Activated naive CD4-positive, alpha-beta T cell treated with anti-CD3 and anti-CD28 coated beads, Interleukin-2, amount 10 ng/mL, durations not matched to agents 7 days and 5 days (primary cell): Measurements from ENCODE around the gene STK39.

Experiments
- CTCF ChIA-PET: fragments of 350-600 bp; sonication (Branson Sonifier 250); formaldehyde crosslinking; loops from one replicate; lab custom pipeline; 2021; ENCODE audit warnings: antibody characterized with exemption; lab: Charles Lee
- DNase-seq: peaks from one replicate; pipeline ENCODE4 v3.0.0-alpha.2; 2020
- H3K27ac Mint-ChIP-seq: one replicate; pipeline ENCODE4 v1.8.0; 2021; ENCODE audit warnings: mild to moderate bottlenecking, moderate library complexity, mixed read lengths
- H3K27me3 Mint-ChIP-seq: one replicate; pipeline ENCODE4 v1.8.0; 2021; ENCODE audit warnings: mild to moderate bottlenecking, mixed read lengths
- H3K36me3 Mint-ChIP-seq: one replicate; pipeline ENCODE4 v1.8.0; 2021; ENCODE audit warnings: mixed read lengths
- H3K4me1 Mint-ChIP-seq: one replicate; pipeline ENCODE4 v1.8.0; 2021; ENCODE audit warnings: mixed read lengths
- H3K4me3 Mint-ChIP-seq: one replicate; pipeline ENCODE4 v1.8.0; 2021; ENCODE audit warnings: mild to moderate bottlenecking, moderate library complexity, mixed read lengths
- H3K9me3 Mint-ChIP-seq: one replicate; pipeline ENCODE4 v1.8.0; 2021; ENCODE audit warnings: mixed read lengths

Gene STK39

GRCh38 chr2:168254158-168254935 is 7.0 kb upstream of the STK39 start:
- peaks cover 3% of the 10 kb centered on the region for H3K4me1 Mint-ChIP-seq
- H3K27ac Mint-ChIP-seq, result no peak overlapping the region
- CTCF ChIA-PET, result no interaction called here

GRCh38 chr2:168253379-168253778 is 6.0 kb upstream of the STK39 start:
- peaks cover 2% of the 10 kb centered on the region for H3K9me3 Mint-ChIP-seq
- no peaks in the 10 kb centered on the region for H3K36me3 Mint-ChIP-seq
- no peak overlapping the region for H3K4me3 Mint-ChIP-seq
- no peak overlapping the region for H3K27ac Mint-ChIP-seq
- no peaks in the 10 kb centered on the region for H3K27me3 Mint-ChIP-seq
- CTCF ChIA-PET, result no interaction called here
- peaks cover 7% of the 10 kb centered on the region for H3K4me1 Mint-ChIP-seq
- no peak for DNase-seq

More at GRCh38 chr2:168254158-168254935, 7.0 kb upstream of the STK39 start:
- no peak for DNase-seq
- Mint-ChIP-seq H3K27me3 (no peaks in the 10 kb centered on the region), H3K9me3 (peaks cover 11% of the 10 kb centered on the region), H3K36me3 (peaks cover under 1% of the 10 kb centered on the region), H3K4me3 (no peak overlapping the region)

- Mint-ChIP-seq H3K9me3 (no peaks in the 10 kb centered on the region), H3K4me3 (no peak overlapping the region), H3K27ac (no peak overlapping the region), H3K36me3 (no peaks in the 10 kb centered on the region), H3K4me1 (peaks cover 11% of the 10 kb centered on the region), H3K27me3 (no peaks in the 10 kb centered on the region)
- no peak for DNase-seq
- CTCF ChIA-PET, result interaction anchor here (1.0 kb wide), 1 partner anchor 17 kb away, joined by 3 read pairs; no protein-coding TSS in a partner anchor
Measured at GRCh38 chr2:168252976-168253375, 5.6 kb upstream of the STK39 start.

GRCh38 chr2:168246483-168247340 is 683 bp downstream of the STK39 start:
- H3K4me3 Mint-ChIP-seq, result peak overlapping the region; percentile 92
- peak overlapping the region; percentile 96 for H3K27ac Mint-ChIP-seq
- H3K4me1 Mint-ChIP-seq, result peaks cover 45% of the 10 kb centered on the region
- CTCF ChIA-PET, result interaction anchor here (1.9 kb wide), 1 partner anchor 51 kb away, joined by 7 read pairs; no protein-coding TSS in a partner anchor
- H3K9me3 Mint-ChIP-seq, result no peaks in the 10 kb centered on the region
- DNase-seq, result peak; percentile 89
- H3K36me3 Mint-ChIP-seq, result peaks cover 4% of the 10 kb centered on the region
- no peaks in the 10 kb centered on the region for H3K27me3 Mint-ChIP-seq

GRCh38 chr2:168246072-168246482 is 1.3 kb downstream of the STK39 start:
- Mint-ChIP-seq H3K4me1 (peaks cover 45% of the 10 kb centered on the region), H3K4me3 (peak overlapping the region; percentile 92), H3K27ac (peak overlapping the region; percentile 96), H3K9me3 (no peaks in the 10 kb centered on the region), H3K27me3 (no peaks in the 10 kb centered on the region), H3K36me3 (peaks cover 4% of the 10 kb centered on the region)
- no peak for DNase-seq
- CTCF ChIA-PET, result interaction anchor here (1.9 kb wide), 1 partner anchor 51 kb away, joined by 7 read pairs; no protein-coding TSS in a partner anchor

- H3K4me1 Mint-ChIP-seq, result peaks cover 45% of the 10 kb centered on the region
- no peaks in the 10 kb centered on the region for H3K9me3 Mint-ChIP-seq
Measured at GRCh38 chr2:168245074-168245825, 2.1 kb downstream of the STK39 start.

GRCh38 chr2:168244318-168244717 is 3.1 kb downstream of the STK39 start:
- no peaks in the 10 kb centered on the region for H3K27me3 Mint-ChIP-seq
- peak overlapping the region; percentile 70 for H3K4me3 Mint-ChIP-seq
- no peaks in the 10 kb centered on the region for H3K9me3 Mint-ChIP-seq
- peak overlapping the region; percentile 82 for H3K27ac Mint-ChIP-seq
- H3K4me1 Mint-ChIP-seq, result peaks cover 46% of the 10 kb centered on the region
- DNase-seq, result peak; percentile 60
- peaks cover 4% of the 10 kb centered on the region for H3K36me3 Mint-ChIP-seq
- CTCF ChIA-PET, result interaction anchor here (1.9 kb wide), 1 partner anchor 49 kb away, joined by 7 read pairs; no protein-coding TSS in a partner anchor

More at GRCh38 chr2:168245074-168245825, 2.1 kb downstream of the STK39 start:
- CTCF ChIA-PET, result interaction anchor here (0.9 to 1.9 kb wide), 2 partner anchors 50 to 126 kb away, joined by 3 to 7 read pairs; no protein-coding TSS in a partner anchor
- Mint-ChIP-seq H3K27me3 (no peaks in the 10 kb centered on the region), H3K4me3 (peak overlapping the region; percentile 70), H3K36me3 (peaks cover 4% of the 10 kb centered on the region), H3K27ac (peak overlapping the region; percentile 84)
- no peak for DNase-seq

GRCh38 chr2:168243061-168243460 is 4.3 kb downstream of the STK39 start:
- CTCF ChIA-PET, result interaction anchor here (0.7 kb wide), 1 partner anchor 11 kb away, joined by 3 read pairs; no protein-coding TSS in a partner anchor
- Mint-ChIP-seq H3K27me3 (no peaks in the 10 kb centered on the region), H3K9me3 (no peaks in the 10 kb centered on the region), H3K36me3 (peaks cover 6% of the 10 kb centered on the region), H3K4me3 (no peak overlapping the region), H3K27ac (no peak overlapping the region), H3K4me1 (peaks cover 45% of the 10 kb centered on the region)
- DNase-seq, result no peak

- Mint-ChIP-seq H3K36me3 (peaks cover 17% of the 10 kb centered on the region), H3K27ac (no peak overlapping the region), H3K27me3 (no peaks in the 10 kb centered on the region), H3K4me3 (no peak overlapping the region), H3K4me1 (peaks cover 45% of the 10 kb centered on the region), H3K9me3 (peaks cover 4% of the 10 kb centered on the region)
- no peak for DNase-seq
- CTCF ChIA-PET, result no interaction called here
Measured at GRCh38 chr2:168241746-168242145, 5.6 kb downstream of the STK39 start.

GRCh38 chr2:168241208-168241607 is 6.2 kb downstream of the STK39 start:
- H3K4me1 Mint-ChIP-seq, result peaks cover 43% of the 10 kb centered on the region
- DNase-seq, result no peak
- CTCF ChIA-PET, result no interaction called here
- no peaks in the 10 kb centered on the region for H3K27me3 Mint-ChIP-seq
- peaks cover 17% of the 10 kb centered on the region for H3K36me3 Mint-ChIP-seq
- peaks cover 4% of the 10 kb centered on the region for H3K9me3 Mint-ChIP-seq
- no peak overlapping the region for H3K27ac Mint-ChIP-seq
- H3K4me3 Mint-ChIP-seq, result no peak overlapping the region

GRCh38 chr2:168239281-168239680 is 8.1 kb downstream of the STK39 start:
- H3K36me3 Mint-ChIP-seq, result peaks cover 19% of the 10 kb centered on the region
- H3K27ac Mint-ChIP-seq, result no peak overlapping the region
- no peak overlapping the region for H3K4me3 Mint-ChIP-seq
- CTCF ChIA-PET, result no interaction called here
- H3K27me3 Mint-ChIP-seq, result no peaks in the 10 kb centered on the region
- H3K4me1 Mint-ChIP-seq, result peaks cover 36% of the 10 kb centered on the region
- peaks cover 4% of the 10 kb centered on the region for H3K9me3 Mint-ChIP-seq
- no peak for DNase-seq

GRCh38 chr2:168237741-168238140 is 9.7 kb downstream of the STK39 start:
- H3K9me3 Mint-ChIP-seq, result peaks cover 4% of the 10 kb centered on the region
- no peak for DNase-seq
- H3K4me1 Mint-ChIP-seq, result peaks cover 27% of the 10 kb centered on the region
- H3K4me3 Mint-ChIP-seq, result no peak overlapping the region
- H3K36me3 Mint-ChIP-seq, result peaks cover 15% of the 10 kb centered on the region
- CTCF ChIA-PET, result no interaction called here
- no peaks in the 10 kb centered on the region for H3K27me3 Mint-ChIP-seq
- no peak overlapping the region for H3K27ac Mint-ChIP-seq

- H3K36me3 Mint-ChIP-seq, result peaks cover 30% of the 10 kb centered on the region
- CTCF ChIA-PET, result no interaction called here
- no peak overlapping the region for H3K4me3 Mint-ChIP-seq
- H3K4me1 Mint-ChIP-seq, result peaks cover 27% of the 10 kb centered on the region
- H3K9me3 Mint-ChIP-seq, result peaks cover 9% of the 10 kb centered on the region
- no peak for DNase-seq
- peak overlapping the region; percentile 1 for H3K27ac Mint-ChIP-seq
- H3K27me3 Mint-ChIP-seq, result no peaks in the 10 kb centered on the region
Measured at GRCh38 chr2:168234407-168235085, 12.8 kb downstream of the STK39 start.
